IMR-90 (cell line): Measurements from ENCODE around the gene LINC00632. TPM values are rescaled to one million over a fixed set of nuclear protein-coding genes. Genes with fewer than 3 reads are reported as not detected.

ENCODE experiments used
- ATAC-seq: fragments of 200-7000 bp; cut with Tn5 transposase; 2 replicates; pipeline ENCODE4 v1.9.1; 2020; ENCODE audit warnings: low read depth, mild to moderate bottlenecking, moderate library complexity
- BruUV-seq: library from RNA; stranded (reverse); fragments of 400-500 nt; replicated peaks from 2 replicates; lab custom pipeline; 2021; lab: Mats Ljungman, UMichigan
- CTCF ChIA-PET: fragments of 300-600 bp; formaldehyde crosslinking; extraction: SDS; loops from one replicate; lab custom pipeline; 2021; ENCODE audit warnings: antibody characterized with exemption; lab: Yijun Ruan, JAX
- POLR2A ChIA-PET: fragments of 300-600 bp; sonication (Branson Sonifier 250); formaldehyde crosslinking; loops from one replicate; lab custom pipeline; 2022; ENCODE audit warnings: antibody characterized with exemption; ENCODE audit not compliant: unreplicated experiment; lab: Charles Lee
- DNase-seq: peaks from one replicate; pipeline ENCODE4 v3.0.0; 2013
- H2AFZ ChIP-seq: replicated peaks from 2 replicates; pipeline ENCODE3; 2013; ENCODE audit warnings: low read length, mild to moderate bottlenecking; ENCODE audit not compliant: poor library complexity
- H2AK5ac ChIP-seq: 2 replicates; pipeline ENCODE4 v1.6.1; 2013; ENCODE audit warnings: low read depth, low read length, inconsistent platforms
- H2AK9ac ChIP-seq: replicated peaks from 2 replicates; pipeline ENCODE3; 2013; ENCODE audit warnings: mild to moderate bottlenecking, low read depth, low read length, moderate library complexity; ENCODE audit not compliant: poor library complexity
- H2BK120ac ChIP-seq: 2 replicates; pipeline ENCODE4 v1.6.1; 2013; ENCODE audit warnings: low read depth, low read length, inconsistent platforms
- H2BK15ac ChIP-seq: 3 replicates; pipeline ENCODE4 v1.6.1; 2013; ENCODE audit warnings: low read depth, low read length, inconsistent platforms
- H2BK20ac ChIP-seq: 2 replicates; pipeline ENCODE4 v1.6.1; 2013; ENCODE audit warnings: low read depth, mild to moderate bottlenecking, inconsistent platforms, low read length, moderate library complexity
- H2BK5ac ChIP-seq: 2 replicates; pipeline ENCODE4 v1.6.1; 2013; ENCODE audit warnings: mild to moderate bottlenecking, low read depth, low read length, inconsistent platforms; ENCODE audit not compliant: poor library complexity, severe bottlenecking
- H3K14ac ChIP-seq: replicated peaks from 2 replicates; pipeline ENCODE4 v1.6.1; 2013; ENCODE audit warnings: low read depth, low read length, inconsistent platforms
- H3K18ac ChIP-seq: 2 replicates; pipeline ENCODE4 v1.6.1; 2013; ENCODE audit warnings: low read depth, low read length, control low read depth
- H3K23ac ChIP-seq: 2 replicates; pipeline ENCODE4 v1.6.1; 2013; ENCODE audit warnings: low read depth, low read length, inconsistent platforms
- H3K27ac ChIP-seq: 2 replicates; pipeline ENCODE4 v1.5.1; 2013; ENCODE audit warnings: mild to moderate bottlenecking, control low read depth, low read length; ENCODE audit not compliant: insufficient read depth
- H3K27me3 ChIP-seq: 2 replicates; pipeline ENCODE4 v1.6.1; 2013; ENCODE audit warnings: low read length; ENCODE audit not compliant: control insufficient read depth, insufficient read depth
- H3K36me3 ChIP-seq: 2 replicates; pipeline ENCODE4 v1.6.1; 2013; ENCODE audit warnings: low read length, mixed read lengths; ENCODE audit not compliant: control insufficient read depth, insufficient read depth
- H3K4ac ChIP-seq: 2 replicates; pipeline ENCODE4 v1.6.1; 2013; ENCODE audit warnings: low read depth, low read length, inconsistent platforms
- H3K4me1 ChIP-seq: 2 replicates; pipeline ENCODE4 v1.6.1; 2013; ENCODE audit warnings: low read length, mixed read lengths; ENCODE audit not compliant: control insufficient read depth, insufficient read depth
- H3K4me2 ChIP-seq: 2 replicates; pipeline ENCODE4 v1.6.1; 2013; ENCODE audit warnings: low read depth, mild to moderate bottlenecking, control low read depth, low read length, moderate library complexity
- H3K4me3 ChIP-seq: 2 replicates; pipeline ENCODE4 v1.5.1; 2013; ENCODE audit warnings: low read depth, mild to moderate bottlenecking, control low read depth, low read length, moderate library complexity; ENCODE audit not compliant: insufficient read depth
- H3K56ac ChIP-seq: 2 replicates; pipeline ENCODE4 v1.6.1; 2013; ENCODE audit warnings: low read length, inconsistent platforms; ENCODE audit not compliant: insufficient read depth; ENCODE audit errors: extremely low read depth
- H3K79me1 ChIP-seq, 2 experiments: 2 replicates each; pipeline ENCODE4 v1.6.1; 2013; ENCODE audit warnings: low read length in 2 of 2, inconsistent platforms in 1 of 2, low read depth in 1 of 2
- H3K9ac ChIP-seq: 2 replicates; pipeline ENCODE4 v1.6.1; 2013; ENCODE audit warnings: low read depth, low read length, control low read depth
- H3K9me1 ChIP-seq: 2 replicates; pipeline ENCODE4 v1.6.1; 2013; ENCODE audit warnings: low read length, inconsistent platforms; ENCODE audit not compliant: insufficient read depth
- H3K9me3 ChIP-seq: 2 replicates; pipeline ENCODE4 v1.6.1; 2013; ENCODE audit warnings: low read length; ENCODE audit not compliant: control insufficient read depth, insufficient read depth
- H4K20me1 ChIP-seq: 2 replicates; pipeline ENCODE4 v1.6.1; 2013; ENCODE audit warnings: low read length, inconsistent platforms; ENCODE audit not compliant: insufficient read depth
- H4K5ac ChIP-seq: 2 replicates; pipeline ENCODE4 v1.6.1; 2013; ENCODE audit warnings: mild to moderate bottlenecking, low read depth, low read length, control low read depth
- H4K8ac ChIP-seq, 2 experiments: 2 replicates each; pipeline ENCODE4 v1.6.1; 2013; ENCODE audit warnings: low read depth in 2 of 2, low read length in 2 of 2, control low read depth in 1 of 2, inconsistent platforms in 1 of 2
- H4K91ac ChIP-seq: 2 replicates; pipeline ENCODE4 v1.6.1; 2013; ENCODE audit warnings: low read depth, low read length, inconsistent platforms; ENCODE audit not compliant: insufficient read depth
- BHLHE40 ChIP-seq: fragments of 150-350 bp; IDR thresholded peaks from 2 replicates; pipeline ENCODE4 v1.6.1; 2016; ENCODE audit warnings: mild to moderate bottlenecking, low read depth, low read length
- CEBPB ChIP-seq: IDR thresholded peaks from 2 replicates; pipeline ENCODE4 v1.6.1; 2012; ENCODE audit warnings: low read depth, low read length, improper control_type of control experiment
- CHD1 ChIP-seq: IDR thresholded peaks from 2 replicates; pipeline ENCODE4 v1.6.1; 2012; ENCODE audit warnings: low read depth, low read length, improper control_type of control experiment
- CTCF ChIP-seq: conservative IDR thresholded peaks from 2 replicates; pipeline ENCODE4 v1.5.1; 2012; ENCODE audit warnings: mild to moderate bottlenecking, low read depth, low read length, improper control_type of control experiment
- ELK1 ChIP-seq: fragments of 150-350 bp; IDR thresholded peaks from 2 replicates; pipeline ENCODE4 v1.6.1; 2016; ENCODE audit warnings: low read depth, mild to moderate bottlenecking, low read length, moderate library complexity, borderline replicate concordance
- FOS ChIP-seq: fragments of 150-350 bp; IDR thresholded peaks from 2 replicates; pipeline ENCODE4 v1.6.1; 2016; ENCODE audit warnings: low read depth, low read length
- MAFK ChIP-seq: IDR thresholded peaks from 2 replicates; pipeline ENCODE4 v1.6.1; 2012; ENCODE audit warnings: low read depth, low read length, improper control_type of control experiment
- MAZ ChIP-seq: IDR thresholded peaks from 2 replicates; pipeline ENCODE4 v1.6.1; 2012; ENCODE audit warnings: low read depth, mild to moderate bottlenecking, low read length, improper control_type of control experiment, moderate library complexity, borderline replicate concordance
- MXI1 ChIP-seq: IDR thresholded peaks from 2 replicates; pipeline ENCODE4 v1.6.1; 2012; ENCODE audit warnings: low read depth, mild to moderate bottlenecking, low read length, moderate library complexity, borderline replicate concordance
- NFE2L2 ChIP-seq: fragments of 150-350 bp; IDR thresholded peaks from 2 replicates; pipeline ENCODE4 v1.6.1; 2016; ENCODE audit warnings: low read depth, mild to moderate bottlenecking, low read length
- POLR2A ChIP-seq: IDR thresholded peaks from 2 replicates; pipeline ENCODE4 v1.6.1; 2012; ENCODE audit warnings: mild to moderate bottlenecking, low read depth, low read length
- RAD21 ChIP-seq: IDR thresholded peaks from 2 replicates; pipeline ENCODE4 v1.6.1; 2012; ENCODE audit warnings: low read length, improper control_type of control experiment
- RCOR1 ChIP-seq: IDR thresholded peaks from 2 replicates; pipeline ENCODE4 v1.6.1; 2012; ENCODE audit warnings: mild to moderate bottlenecking, low read length, improper control_type of control experiment; ENCODE audit not compliant: insufficient replicate concordance
- RFX5 ChIP-seq: IDR thresholded peaks from 2 replicates; pipeline ENCODE4 v1.8.0; 2012; ENCODE audit warnings: low read depth, mild to moderate bottlenecking, low read length, moderate library complexity
- SMC3 ChIP-seq: fragments of 150-350 bp; IDR thresholded peaks from 2 replicates; pipeline ENCODE4 v1.6.1; 2016; ENCODE audit warnings: low read depth, mild to moderate bottlenecking, antibody characterized with exemption, low read length, moderate library complexity
- USF2 ChIP-seq: fragments of 150-350 bp; IDR thresholded peaks from 2 replicates; pipeline ENCODE4 v1.6.1; 2017; ENCODE audit warnings: mild to moderate bottlenecking, antibody characterized with exemption, low read length, low read depth
- WGBS, 2 experiments: methylation state at CpG; one replicate each; pipeline versions ENCODE4 v1.1.5 to v1.1.7; 2013; ENCODE audit warnings: missing lambda C conversion rate in 2 of 2; ENCODE audit not compliant: insufficient read length in 1 of 2; ENCODE audit errors: extremely low coverage in 2 of 2; 5-methylcytosine and 5-hydroxymethylcytosine counted together
- dilution Hi-C: fragments of 300-500 bp; cut with HindIII; formaldehyde crosslinking; loops from one replicate; pipeline ENCODE4 v1.14.3; 2018; ENCODE audit warnings: low sequenced_read_pairs; ENCODE audit not compliant: unreplicated experiment
- in situ Hi-C: fragments of 300-500 bp; cut with MboI; formaldehyde crosslinking; loops from 3 replicates; pipeline ENCODE4 v1.14.3; 2019; ENCODE audit warnings: low sequenced_read_pairs, inconsistent platforms, mixed read lengths
- intact Hi-C: fragments of 100-400 bp; cut with micrococcal nuclease; formaldehyde crosslinking; loops from 2 replicates; pipeline ENCODE4 v1.10.0; 2022
- polyA plus RNA-seq, 3 experiments: library from polyadenylated mRNA; depleted of rRNA; stranded (reverse); fragments of >200 nt; gene quantifications; 2 replicates each; pipeline ENCODE4 v1.2.3, GENCODE V29; 2012; ENCODE audit warnings: low replicate concordance in 1 of 3
- total RNA-seq: library from RNA; depleted of rRNA; stranded (reverse); fragments of >200 nt; gene quantifications from 2 replicates; pipeline ENCODE4 v1.2.3, GENCODE V29; 2012

LINC00632 gene
- total and polyA plus RNA-seq, 2 of the 4 experiments (the other 2 are of a cell fraction), result 7.2 to 25.0 TPM

- Histone ChIP-seq H4K8ac (no peak overlapping the region), H2AK9ac (no peak overlapping the region), H3K27me3 (no peaks in the 10 kb centered on the region), H3K36me3 (no peaks in the 10 kb centered on the region), H4K5ac (no peak overlapping the region), H3K4me3 (no peak overlapping the region), H3K4ac (no peak overlapping the region), H3K14ac (no peak overlapping the region), H2BK15ac (no peak overlapping the region), H3K18ac (no peak overlapping the region), H3K9me1 (no peaks in the 10 kb centered on the region), H2BK120ac (no peak overlapping the region), H3K4me1 (no peaks in the 10 kb centered on the region), H2AK5ac (no peak overlapping the region), H3K4me2 (no peak overlapping the region), H3K79me1 (no peaks in the 10 kb centered on the region), H3K9ac (no peak overlapping the region), H4K20me1 (no peaks in the 10 kb centered on the region), H4K91ac (no peak overlapping the region), H3K27ac (no peak overlapping the region), H3K56ac (no peak overlapping the region), H2AFZ (no peak overlapping the region), H3K23ac (no peak overlapping the region), H3K9me3 (0 out of 2 replicates have a peak, but pooled peaks cover 1% of the 10 kb centered on the region), H2BK5ac (peak overlapping the region; percentile 89), H2BK20ac (no peak overlapping the region)
- in situ Hi-C loops (no loop called here), dilution Hi-C loops (no loop called here), intact Hi-C loops (no loop called here)
- no peak for ATAC-seq
- POLR2A ChIA-PET, result no interaction called here
- 92% methylated on average over 2 of the region's 4 CpGs; no CpG with 5 or more reads in 1 of the 2 experiments for WGBS, 2 experiments
- no TSS peak for BruUV-seq
- no peak for DNase-seq
- CTCF ChIA-PET, result no interaction called here
- no peak for TF ChIP-seq RAD21
- TF ChIP-seq MAFK, result no peak
- TF ChIP-seq RCOR1, result no peak
- no peak for TF ChIP-seq BHLHE40
- no peak for TF ChIP-seq POLR2A
- no peak for TF ChIP-seq NFE2L2
- TF ChIP-seq SMC3, result no peak
- TF ChIP-seq CTCF, result no peak
- no peak for TF ChIP-seq MXI1
- no peak for TF ChIP-seq ELK1
- no peak for TF ChIP-seq CEBPB
- no peak for TF ChIP-seq FOS
- TF ChIP-seq MAZ, result no peak
- no peak for TF ChIP-seq RFX5
- TF ChIP-seq USF2, result no peak
- TF ChIP-seq CHD1, result no peak
Measured at GRCh38 chrX:140725500-140725899, 15.9 kb downstream of the LINC00632 start.
